HG02870 (cell line): ENCODE data around the gene ACADVL.
"Not testable (repeated sequence)": the region's sequence is repeated elsewhere in the genome, so short reads cannot be mapped to it uniquely, and the experiment has no call there.

ENCODE experiments used
- ATAC-seq: cut with Tn5 transposase; IDR thresholded peaks from one replicate; pipeline ENCODE4 v1.9.1; 2021; ENCODE audit warnings: mild to moderate bottlenecking, moderate library complexity; ENCODE audit not compliant: unreplicated experiment

Gene ACADVL

GRCh38 chr17:7219812-7220592, at the start of gene ACADVL, which contains the start of gene DLG4:
TSS of gene ACADVL (plus strand) at chr17:7219938. CDS start at chr17:7219985, 47 bp downstream.
TSS of gene DLG4 (minus strand) at chr17:7219836.
- ATAC-seq = peak; percentile 66

- not testable (repeated sequence) for ATAC-seq
Observed at GRCh38 chr17:7172522-7173191, 47.1 kb upstream of the ACADVL start.

- no peak for ATAC-seq
Observed at GRCh38 chr17:7173687-7174602, 45.8 kb upstream of the ACADVL start.

- ATAC-seq = no peak
Observed at GRCh38 chr17:7174603-7175326, 45.0 kb upstream of the ACADVL start.

GRCh38 chr17:7175330-7175733, 44.4 kb upstream of the ACADVL start:
- no peak for ATAC-seq

GRCh38 chr17:7176107-7176840, 43.5 kb upstream of the ACADVL start:
- no peak for ATAC-seq

- no peak for ATAC-seq
Observed at GRCh38 chr17:7176841-7177190, 42.9 kb upstream of the ACADVL start.

- ATAC-seq = no peak
Observed at GRCh38 chr17:7177191-7177953, 42.4 kb upstream of the ACADVL start.

GRCh38 chr17:7177954-7178477, 41.7 kb upstream of the ACADVL start:
- ATAC-seq = no peak

- ATAC-seq = no peak
Observed at GRCh38 chr17:7178973-7179316, 40.8 kb upstream of the ACADVL start.

GRCh38 chr17:7179317-7180254, 40.2 kb upstream of the ACADVL start, which contains the start of gene ASGR1:
TSS of gene ASGR1 (minus strand) at chr17:7179370. CDS start at chr17:7178563, 807 bp downstream.
- ATAC-seq = no peak

GRCh38 chr17:7182101-7182500, 37.6 kb upstream of the ACADVL start:
- not testable (repeated sequence) for ATAC-seq

- no peak for ATAC-seq
Observed at GRCh38 chr17:7183433-7184090, 36.2 kb upstream of the ACADVL start.

GRCh38 chr17:7184091-7184488, 35.6 kb upstream of the ACADVL start:
- ATAC-seq = no peak

GRCh38 chr17:7184647-7185046, 35.1 kb upstream of the ACADVL start:
- no peak for ATAC-seq

GRCh38 chr17:7186241-7186640, 33.5 kb upstream of the ACADVL start:
- ATAC-seq = no peak

- ATAC-seq = no peak
Observed at GRCh38 chr17:7190276-7190917, 29.3 kb upstream of the ACADVL start.
